GM21825 (cell line): ENCODE results near the gene ILDR1.

ENCODE experiments used
- ATAC-seq: cut with Tn5 transposase; IDR thresholded peaks from one replicate; pipeline ENCODE4 v1.9.1; 2021; ENCODE audit warnings: mild to moderate bottlenecking, moderate library complexity; ENCODE audit not compliant: unreplicated experiment

The ILDR1 gene

DNA sequence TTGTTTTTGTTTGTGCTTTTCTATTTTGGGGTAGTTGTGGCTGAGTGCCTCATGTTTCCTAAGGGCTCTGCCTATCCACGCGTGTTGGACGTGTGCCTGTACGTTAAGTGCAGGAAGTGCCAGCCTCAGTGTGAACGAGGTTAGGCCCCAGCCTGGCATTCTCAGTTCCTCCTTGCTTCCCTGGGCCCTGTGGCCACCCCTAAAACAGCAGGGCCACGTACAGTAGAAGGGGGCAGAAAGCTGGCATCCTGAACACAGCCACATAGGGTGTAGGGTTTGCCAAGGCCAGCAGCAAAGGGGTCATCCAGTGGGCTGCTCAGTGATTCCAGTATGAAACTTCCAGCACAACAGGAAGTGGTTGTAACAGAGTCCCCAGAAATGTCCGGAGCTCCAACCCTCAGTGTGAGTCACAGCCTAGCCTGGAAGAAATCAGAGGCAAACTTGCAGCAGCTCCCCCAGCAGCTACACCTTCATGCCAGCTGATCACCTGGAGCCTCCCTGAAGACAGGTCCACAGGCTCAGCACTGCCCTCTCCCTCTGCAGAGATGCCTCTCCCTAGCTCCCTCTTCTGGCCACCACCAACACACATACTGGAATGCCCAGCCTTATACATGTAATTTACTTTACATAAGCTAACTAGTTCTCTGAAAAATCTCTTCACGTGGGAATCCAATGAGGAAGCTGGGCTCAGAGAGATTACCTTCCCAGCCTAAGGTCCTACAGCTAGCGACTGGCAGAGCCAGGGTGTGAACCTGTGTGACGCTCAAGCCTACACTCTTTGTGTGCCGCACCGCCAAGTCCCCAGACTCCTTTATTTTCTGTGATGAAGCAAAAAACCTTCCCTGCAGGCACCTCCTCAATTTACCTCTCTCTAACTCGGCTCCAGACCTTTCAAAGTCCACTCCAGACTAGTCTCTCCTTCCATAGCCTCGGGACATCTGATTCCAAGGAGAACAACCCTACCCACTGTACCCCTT lies 26.6 kb downstream of the ILDR1 start:
- no peak for ATAC-seq

DNA sequence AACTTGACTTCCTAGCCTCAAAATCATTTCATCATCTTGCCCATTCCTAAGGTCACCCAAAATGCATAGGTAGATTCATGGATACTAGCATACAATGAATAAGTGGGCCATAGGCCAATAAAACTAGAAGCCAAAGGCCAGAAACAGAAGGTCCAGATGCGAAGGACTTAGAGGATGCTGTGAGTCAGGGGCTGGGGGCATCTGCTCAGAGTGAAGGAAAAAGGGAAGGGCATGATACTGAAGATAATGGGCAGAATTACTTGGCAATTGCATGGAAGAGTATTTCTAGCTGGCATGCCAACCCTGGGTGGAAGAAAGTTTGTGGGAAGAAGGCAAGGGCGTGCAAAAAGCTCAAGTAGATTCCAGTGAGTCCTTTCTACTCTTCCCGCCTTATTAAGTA lies 27.5 kb downstream of the ILDR1 start:
- ATAC-seq, result no peak

DNA sequence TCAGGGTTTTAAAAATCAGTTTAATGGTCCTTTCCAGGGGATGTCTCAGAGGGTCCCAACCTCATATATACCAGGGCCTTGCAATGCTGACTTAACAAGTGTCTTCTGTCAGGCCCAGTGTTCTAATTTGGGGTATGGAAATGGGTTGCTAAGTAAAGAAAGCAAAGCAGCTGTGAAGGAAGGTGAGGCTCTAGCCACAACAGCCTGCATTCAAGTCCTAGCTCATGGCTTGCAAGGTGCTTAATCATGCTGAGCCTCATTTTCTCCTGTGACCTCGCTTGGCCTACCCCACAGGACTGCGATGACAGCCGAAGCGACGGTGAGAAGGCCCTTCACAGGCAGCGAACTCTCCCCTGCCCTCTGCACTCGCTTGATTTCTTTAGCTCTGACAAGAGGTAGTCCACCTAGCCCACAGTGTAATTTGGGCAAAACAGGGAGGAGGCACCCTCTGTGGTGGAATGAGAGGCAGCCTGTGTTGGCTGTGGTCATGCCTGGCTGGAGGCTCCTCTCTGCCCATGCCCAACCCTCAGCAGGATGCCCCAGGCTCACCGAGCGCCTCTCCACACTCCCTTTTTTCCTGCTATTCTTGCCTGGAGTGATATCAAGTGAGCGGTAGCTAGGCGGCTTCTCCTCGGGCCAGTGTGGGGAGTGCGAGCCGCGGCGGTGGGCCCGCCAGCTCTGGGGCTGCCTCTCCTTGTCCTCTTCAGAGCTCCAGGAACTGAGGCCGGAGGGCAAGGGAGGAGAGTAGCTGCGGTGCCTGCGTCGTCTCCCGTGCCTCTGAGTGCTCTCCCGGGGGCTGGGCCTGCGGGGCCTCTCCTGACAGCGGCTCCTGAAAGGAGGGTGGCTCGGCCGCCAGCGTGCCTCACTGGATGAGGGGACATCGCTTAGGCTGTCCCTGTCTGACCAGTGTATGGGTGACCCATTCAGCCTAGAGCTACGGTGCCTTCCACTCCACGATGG lies 29.2 kb downstream of the ILDR1 start:
- peak; percentile 48 for ATAC-seq

DNA sequence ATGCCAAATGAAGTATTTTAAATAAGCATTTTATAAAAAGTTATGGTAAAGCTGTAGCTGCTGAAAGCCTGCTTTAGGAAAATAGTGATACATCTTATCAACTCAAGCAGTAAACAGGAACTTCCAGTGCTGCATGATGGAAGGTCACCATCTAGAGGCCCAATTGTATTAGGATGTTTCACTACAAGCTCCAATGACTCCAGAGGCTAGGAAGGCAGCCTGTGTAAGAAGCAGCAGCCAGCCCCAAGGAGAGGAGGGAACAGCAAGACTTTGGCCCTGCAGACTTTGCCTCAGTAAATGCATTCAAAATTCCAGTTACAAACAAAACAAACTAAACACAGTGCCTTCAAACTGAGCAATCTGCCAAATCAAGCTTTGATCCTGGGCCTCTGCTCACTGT lies 32.1 kb downstream of the ILDR1 start:
- ATAC-seq, result no peak

DNA sequence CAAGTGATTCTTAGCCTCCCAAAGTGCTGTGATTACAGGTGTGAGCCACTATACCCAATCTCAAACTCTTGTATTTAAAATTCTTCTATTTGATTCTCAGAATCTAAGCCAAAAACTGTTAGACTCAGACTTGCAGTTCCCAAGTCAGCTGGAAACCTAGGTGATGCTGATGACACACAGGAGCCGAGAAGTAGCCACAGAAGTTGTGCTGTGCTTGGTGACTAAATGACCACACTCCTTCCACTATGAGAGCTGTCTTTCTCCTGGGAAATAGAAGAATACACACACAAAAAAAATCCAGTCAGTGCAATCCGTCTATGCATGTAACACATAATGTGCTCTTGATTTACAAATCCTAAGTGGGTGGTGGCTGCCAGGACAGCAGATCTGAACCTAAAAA lies 33.9 kb downstream of the ILDR1 start:
- no peak for ATAC-seq

DNA sequence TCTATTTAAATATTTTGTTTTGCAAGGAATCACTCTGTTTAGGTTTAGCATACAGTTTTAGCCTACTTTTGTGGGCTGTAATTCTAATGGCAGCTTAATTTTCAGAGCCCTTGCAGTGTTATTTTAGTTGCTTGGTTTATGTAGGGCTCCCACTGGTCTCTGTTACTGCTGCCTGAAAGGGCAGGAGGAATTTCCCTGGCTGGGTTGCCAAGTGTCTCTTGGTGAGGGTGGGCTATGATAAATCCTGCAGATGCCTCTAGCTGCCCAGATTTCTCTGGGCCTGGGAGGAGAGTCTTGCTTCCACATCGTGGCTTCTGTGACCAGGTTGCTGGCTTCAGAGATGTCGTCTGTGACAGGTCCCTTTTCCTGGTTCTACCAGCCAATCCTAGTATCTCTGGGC lies 36.2 kb downstream of the ILDR1 start:
- ATAC-seq, result no peak

DNA sequence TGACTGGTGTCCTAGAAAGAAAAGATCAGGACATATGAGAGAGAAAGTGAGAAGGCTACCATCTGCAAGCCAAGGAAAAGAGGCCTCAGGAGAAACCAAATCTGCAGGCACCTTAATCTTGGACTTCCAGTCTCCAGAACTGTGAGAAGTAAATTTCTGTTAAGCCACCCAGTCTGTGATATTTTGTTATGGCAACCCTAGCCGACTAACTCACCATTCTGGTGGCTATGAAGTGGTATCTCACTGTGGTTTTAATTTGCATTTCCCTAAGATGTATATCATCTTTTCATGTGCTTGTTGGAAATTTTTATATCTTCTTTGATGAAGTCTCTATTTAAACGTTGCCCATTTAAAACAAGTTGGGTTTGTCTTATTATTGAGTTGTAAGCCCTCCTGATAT lies 40.6 kb downstream of the ILDR1 start:
- ATAC-seq, result no peak

DNA sequence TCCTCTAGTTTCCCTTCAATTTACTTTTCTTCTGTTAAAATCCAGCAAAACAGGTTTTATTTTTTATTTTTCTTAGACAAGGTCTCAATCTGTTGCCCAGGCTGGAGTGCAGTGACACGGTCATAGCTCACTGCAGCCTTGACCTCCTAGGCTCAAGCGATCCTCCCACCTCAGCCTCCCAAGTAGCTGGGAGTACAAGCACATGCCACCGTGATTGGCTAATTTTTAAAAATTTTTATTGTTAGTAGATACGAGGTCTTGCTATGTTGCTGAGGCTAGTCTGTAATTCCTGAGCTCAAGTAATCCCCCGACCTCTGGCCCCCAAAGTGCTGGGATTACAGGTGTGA lies 41.6 kb downstream of the ILDR1 start:
- ATAC-seq, result no peak

DNA sequence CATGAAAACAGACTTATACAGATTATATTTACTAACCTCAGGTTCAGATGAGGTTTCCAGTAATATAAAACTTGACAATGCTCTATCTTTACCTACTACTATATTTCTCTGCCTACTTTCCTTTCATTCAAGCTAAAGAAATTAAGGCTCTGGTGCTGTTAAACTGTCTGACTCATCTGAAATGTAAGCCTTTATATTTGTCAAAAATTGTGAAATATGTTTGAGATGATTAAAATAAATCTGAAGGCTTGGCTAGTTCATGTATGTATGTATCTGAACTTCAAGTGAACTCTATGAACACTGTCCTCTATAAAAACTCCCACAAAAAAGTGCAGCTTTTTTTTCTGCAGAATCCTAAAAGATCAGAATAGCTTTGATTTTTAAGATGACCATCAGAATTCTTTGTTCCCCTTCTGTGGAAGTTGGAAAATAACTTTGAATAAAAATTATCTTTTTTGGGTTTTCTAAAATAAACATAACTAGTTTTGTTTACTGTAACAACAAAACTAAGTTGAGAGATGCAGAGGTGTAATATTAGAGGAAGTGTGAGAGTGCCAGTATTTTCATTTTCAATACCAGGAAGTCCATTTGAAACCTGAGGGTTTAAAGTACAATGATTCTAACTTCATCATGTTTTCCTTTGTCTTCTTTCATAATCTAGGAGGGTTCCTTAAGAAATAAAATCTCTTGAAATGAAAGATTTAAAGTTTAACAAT lies 42.2 kb downstream of the ILDR1 start:
- peak; percentile 75 for ATAC-seq

DNA sequence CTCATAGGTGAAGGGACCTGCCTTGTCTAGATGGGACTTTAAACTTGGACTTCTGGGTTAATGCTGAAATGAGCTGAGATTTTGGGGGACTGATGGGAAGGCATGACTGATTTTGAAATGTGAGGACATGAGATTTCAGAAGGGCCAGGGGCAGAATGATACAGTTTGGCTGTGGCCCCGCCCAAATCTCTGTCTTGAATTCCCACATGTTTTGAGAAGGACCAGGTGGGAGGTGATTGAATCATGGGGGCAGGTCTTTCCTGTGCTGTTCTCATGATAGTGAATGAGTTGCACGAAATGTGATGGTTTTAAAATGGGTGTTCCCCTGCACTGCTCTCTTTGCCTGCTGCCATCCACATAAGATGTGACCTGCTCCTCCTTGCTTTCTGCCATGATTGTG lies 42.8 kb downstream of the ILDR1 start:
- peak; percentile 18 for ATAC-seq

DNA sequence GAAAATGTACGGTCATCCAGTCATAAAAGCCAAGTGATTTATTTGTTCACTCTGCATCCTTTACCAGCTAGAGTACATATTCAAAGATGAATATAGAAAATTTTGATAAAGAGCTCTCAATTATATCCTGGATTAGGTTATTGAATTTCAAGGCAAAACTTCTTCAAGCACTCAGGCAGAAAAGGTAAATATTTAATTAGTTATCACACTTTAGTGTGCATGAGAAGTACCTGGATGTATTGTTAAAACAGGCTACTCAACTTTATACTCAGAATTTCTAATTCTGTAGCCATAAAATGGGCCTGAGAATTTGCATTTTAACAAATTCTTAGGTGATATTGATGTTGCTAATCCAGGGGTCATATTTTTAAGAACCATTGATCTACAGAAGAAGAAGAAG lies 45.3 kb downstream of the ILDR1 start:
- no peak for ATAC-seq

DNA sequence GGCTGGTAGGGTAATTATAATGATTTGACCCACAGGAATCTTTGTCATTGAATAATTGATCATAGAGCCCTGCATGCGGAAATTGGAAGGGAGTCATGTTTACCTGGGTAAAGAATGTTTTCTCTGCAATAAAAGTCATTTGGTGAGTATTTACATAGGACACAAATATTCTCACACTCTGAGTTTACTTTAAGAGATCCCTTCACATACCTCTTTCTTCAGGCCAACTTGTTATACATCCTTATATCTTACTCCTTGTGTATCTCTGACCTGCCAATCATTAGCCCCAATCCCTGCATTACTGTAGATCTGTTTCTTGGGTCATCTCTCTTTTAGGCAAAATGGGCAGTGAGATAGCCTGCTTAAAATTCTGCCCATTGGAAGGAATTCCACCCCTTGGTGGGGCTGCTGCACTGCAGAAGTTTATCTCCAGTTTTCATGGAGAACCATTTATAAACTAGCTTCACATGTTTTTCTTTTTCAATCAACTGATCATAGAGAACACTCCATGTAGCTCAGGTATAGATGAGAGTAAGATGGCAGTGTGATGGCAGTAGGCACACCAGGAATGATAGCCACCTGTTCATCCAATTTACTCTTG lies 46.2 kb downstream of the ILDR1 start:
- no peak for ATAC-seq

DNA sequence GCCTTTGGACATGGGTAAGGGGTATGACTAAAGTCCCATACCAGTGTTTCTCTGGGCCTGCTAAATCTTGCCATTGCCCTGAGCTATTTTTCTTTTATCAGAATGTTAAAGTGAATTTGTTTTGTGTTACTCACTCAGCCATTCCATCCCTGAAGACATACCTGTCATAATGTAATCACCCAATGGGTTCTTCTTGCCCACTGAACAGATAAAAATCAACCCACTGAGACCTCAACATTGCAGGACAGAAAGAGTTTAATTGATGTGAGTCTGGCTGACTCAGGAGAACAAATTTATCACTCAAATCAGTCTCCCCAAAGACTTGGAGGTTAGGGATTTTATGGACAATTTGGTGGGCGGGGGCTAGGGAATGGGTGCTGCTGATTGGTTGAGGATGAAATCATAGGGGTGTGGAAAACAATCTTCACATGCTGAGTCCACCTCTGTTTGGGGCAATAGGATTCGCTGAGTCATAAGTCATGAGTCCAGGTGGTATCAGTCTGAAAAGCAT lies 47.4 kb downstream of the ILDR1 start:
- ATAC-seq, result no peak

DNA sequence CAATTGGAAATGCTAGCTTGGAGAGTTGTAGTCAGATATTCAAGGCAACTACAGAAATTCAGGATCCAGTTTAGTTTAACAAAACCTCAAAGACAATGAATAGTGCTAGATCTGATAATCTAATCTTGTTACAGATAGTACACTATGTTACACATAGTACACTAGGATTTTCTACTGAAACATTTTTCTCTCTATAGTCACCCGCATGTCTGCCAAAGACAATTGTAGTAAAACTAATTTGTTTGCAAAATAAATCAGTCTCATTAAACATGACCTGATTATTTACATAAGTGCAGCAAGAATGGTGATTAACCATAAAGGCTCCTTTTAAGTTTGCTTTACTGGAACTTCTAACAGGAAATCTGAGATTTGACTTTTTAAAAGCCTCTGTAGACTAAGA lies 52.0 kb downstream of the ILDR1 start:
- no peak for ATAC-seq

DNA sequence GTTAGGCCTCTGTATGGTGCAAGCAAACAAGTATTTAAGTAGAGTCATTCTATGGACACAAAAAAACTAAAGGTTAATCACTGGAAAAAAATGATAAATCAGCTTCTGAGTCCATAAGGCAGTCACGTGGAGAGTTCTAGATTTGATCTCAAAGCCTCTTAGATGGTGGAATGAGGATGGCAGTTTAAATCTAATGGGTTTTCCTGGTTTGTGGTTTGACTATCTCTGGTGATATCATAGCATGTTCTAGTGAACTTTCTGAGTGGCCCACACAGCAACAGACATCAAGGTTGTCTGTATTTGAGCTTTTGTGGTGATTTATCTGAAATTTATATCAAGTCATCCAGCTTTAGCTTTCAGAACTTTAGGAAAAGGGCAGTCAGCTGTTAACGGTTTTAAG lies 52.4 kb downstream of the ILDR1 start:
- no peak for ATAC-seq

DNA sequence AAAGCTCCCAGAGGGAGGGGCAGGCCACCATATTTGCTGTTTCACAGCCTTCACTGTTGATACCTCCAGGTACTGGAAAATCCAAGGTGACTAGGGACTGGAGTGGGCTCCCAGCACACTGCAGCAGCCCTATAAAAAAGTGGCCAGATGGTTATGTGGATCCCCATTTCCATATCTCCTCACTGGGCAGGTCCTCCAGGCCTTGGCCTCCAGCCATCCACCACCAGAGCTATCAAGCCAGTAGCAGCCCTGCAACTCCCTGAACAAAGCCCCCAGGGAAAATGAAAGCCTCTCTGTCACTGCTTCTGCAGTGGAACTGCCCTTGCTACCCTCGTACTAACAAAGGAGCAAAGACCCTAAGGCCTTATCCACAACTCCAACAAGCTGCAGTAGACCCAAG lies 58.4 kb downstream of the ILDR1 start:
- no peak for ATAC-seq

DNA sequence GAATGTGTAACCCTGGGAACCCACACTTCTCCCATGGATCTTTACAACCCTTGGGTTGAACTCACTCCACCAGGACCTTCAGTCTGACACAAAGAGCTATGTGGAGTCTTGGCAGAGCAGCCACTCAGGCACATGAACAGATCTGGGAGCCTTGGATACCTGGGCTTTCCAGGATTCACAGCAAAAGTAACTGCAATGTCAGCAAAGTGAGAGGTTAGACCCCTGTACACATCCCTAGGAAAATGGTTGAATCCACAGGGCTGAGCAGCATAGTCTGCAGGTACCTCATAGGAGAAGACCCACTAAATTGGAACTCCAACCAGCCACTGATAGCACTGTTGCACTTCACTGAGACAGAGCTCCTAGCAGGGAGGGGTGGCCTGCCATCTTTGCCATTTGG lies 59.6 kb downstream of the ILDR1 start:
- no peak for ATAC-seq

DNA sequence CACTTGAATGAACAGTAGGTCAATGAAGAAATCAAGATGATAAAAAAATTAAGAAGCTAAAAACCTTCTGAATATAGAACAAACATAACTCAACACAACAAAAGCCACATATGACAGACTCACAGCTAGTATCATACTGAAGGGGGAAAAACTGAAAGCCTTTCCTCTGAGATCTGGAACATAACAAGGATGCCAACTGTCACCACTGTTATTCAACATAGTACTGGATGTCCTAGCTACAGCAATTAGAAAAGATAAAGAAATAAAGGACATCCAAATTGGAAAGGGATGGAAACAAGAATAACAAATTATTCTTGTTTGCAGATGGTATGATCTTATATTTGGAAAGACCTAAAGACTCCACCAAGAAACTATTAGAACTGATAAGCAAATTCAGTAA lies 60.8 kb downstream of the ILDR1 start:
- no peak for ATAC-seq

DNA sequence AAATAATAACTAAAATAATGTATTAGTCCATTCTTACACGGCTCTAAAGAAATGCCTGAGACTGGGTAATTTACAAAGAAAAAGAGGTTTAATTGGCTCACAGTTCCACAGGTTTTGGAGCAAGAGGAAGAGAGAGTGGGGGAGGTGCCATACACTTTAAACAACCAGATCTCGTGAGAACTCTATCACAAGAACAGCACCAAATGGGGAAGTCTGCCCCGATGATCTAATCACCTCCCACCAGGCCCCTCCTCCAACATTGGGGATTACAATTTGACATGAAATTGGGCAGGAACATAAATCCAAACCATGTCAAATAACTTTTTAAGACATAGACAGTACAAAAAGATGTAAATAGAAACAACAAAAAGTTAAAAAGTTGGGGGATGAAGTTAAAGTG lies 63.2 kb downstream of the ILDR1 start:
- no peak for ATAC-seq

DNA sequence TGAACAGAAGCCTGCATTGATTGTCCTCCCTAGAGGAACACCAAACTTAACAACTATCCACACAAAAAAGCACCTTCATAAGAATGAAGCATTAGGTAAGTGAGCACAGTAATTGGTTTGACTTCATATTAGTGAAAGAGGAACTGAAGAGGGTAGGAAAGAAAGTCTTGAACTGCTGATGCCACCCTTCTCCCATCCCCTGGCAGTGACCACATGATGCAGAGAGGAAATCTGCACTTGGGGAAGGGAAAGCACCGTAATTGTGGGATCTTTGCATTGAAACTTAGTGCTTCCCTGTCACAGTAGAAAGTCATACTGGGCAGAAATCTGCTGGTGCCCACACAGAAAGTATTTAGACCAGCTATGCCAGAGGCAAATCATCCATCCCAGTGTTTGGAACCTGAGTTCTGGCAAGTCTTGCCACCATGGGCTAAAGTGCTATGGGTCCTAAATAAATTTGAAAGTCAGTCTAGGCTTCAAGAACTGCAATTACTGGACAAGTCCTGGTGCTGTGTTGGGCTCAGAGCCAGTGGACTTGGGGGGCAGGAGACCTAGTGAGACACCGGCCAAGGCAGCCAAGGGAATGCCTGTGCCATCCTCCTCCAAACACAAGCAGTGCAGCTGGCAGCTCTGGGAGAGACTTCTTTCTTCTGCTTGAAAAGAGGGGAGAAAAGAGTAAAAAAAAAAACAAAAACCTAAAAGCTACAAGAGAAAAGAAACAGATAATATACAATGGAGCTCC lies 64.2 kb downstream of the ILDR1 start:
- peak; percentile 84 for ATAC-seq
